Measurements from ENCODE around the gene LTBP1. TPM values are rescaled to one million over a fixed set of nuclear protein-coding genes. Genes with fewer than 3 reads are reported as not detected.

LTBP1 gene
- total and polyA plus RNA-seq, 2 experiments from 2014 or later: 15.7 to 49.8 TPM

- H3K4me1 Mint-ChIP-seq: peaks cover 10% of the 10 kb centered on the region; the same call in 2 of the 3 replicates
- no peaks in the 10 kb centered on the region for H3K36me3 ChIP-seq (ENCODE audit: insufficient read depth)
These were observed 67.5 kb downstream of the LTBP1 start for GRCh38 chr2:33014268-33014667.

More at GRCh38 chr2:33014268-33014667, 67.5 kb downstream of the LTBP1 start:
- H3K36me3 Mint-ChIP-seq (ENCODE audit: low read depth): no peaks in the 10 kb centered on the region
- no peaks in the 10 kb centered on the region for H3K9me3 Mint-ChIP-seq
- H4K20me1 ChIP-seq (replicated peaks; ENCODE audit: insufficient read depth): no peaks in the 10 kb centered on the region
- TF ChIP-seq CREB1 (CRISPR knock-in tag; IDR thresholded peaks at IDR 0.05; ENCODE audit: low read depth): no peak
- TF ChIP-seq ZNF114 (CRISPR knock-in tag; IDR thresholded peaks at IDR 0.05): no peak
- TF ChIP-seq ZNF462 (CRISPR knock-in tag; IDR thresholded peaks at IDR 0.05): no peak
- no peak for TF ChIP-seq EZH2phosphoT487 (IDR thresholded peaks at IDR 0.05; ENCODE audit: unreplicated experiment)
- no peak for TF ChIP-seq POLR2AphosphoS5 (IDR thresholded peaks at IDR 0.05; ENCODE audit: low read depth)
- TF ChIP-seq REST (IDR thresholded peaks at IDR 0.05; ENCODE audit: unreplicated experiment): no peak
- TF ChIP-seq STAT1 (IDR thresholded peaks at IDR 0.05; ENCODE audit: unreplicated experiment): no peak
- TF ChIP-seq EZH2 (IDR thresholded peaks at IDR 0.05; ENCODE audit: low read depth, unreplicated experiment): no peak
- TF ChIP-seq CTCF (conservative IDR thresholded peaks at IDR 0.05; ENCODE audit: low read depth in 2 of 2): no peak
- no peak for TF ChIP-seq ZNF331 (CRISPR knock-in tag; IDR thresholded peaks at IDR 0.05; ENCODE audit: low read depth)
- no peak for TF ChIP-seq JUNB (IDR thresholded peaks at IDR 0.05; ENCODE audit: unreplicated experiment)
- DNase-seq (ENCODE audit: low spot score) (no peak), ATAC-seq (no peak)
- H3K9me2 ChIP-seq (ENCODE audit: insufficient read depth): no peaks in the 10 kb centered on the region
- no peak overlapping the region for H3K4me2 ChIP-seq
- no peaks in the 10 kb centered on the region for H3K79me2 ChIP-seq (replicated peaks; ENCODE audit: insufficient read depth)
- H3F3A ChIP-seq (replicated peaks; ENCODE audit: low read depth): no peaks in the 10 kb centered on the region
- peaks cover 5% of the 10 kb centered on the region for H3K27me3 Mint-ChIP-seq (ENCODE audit: insufficient read depth, low read depth, poor library complexity)
- H3K4me1 ChIP-seq (ENCODE audit: insufficient read depth): peaks cover 12% of the 10 kb centered on the region; the same call in 1 of the 2 replicates
- no peak overlapping the region for H3K4me3 Mint-ChIP-seq
- H3K27ac Mint-ChIP-seq: peak overlapping the region; percentile 28; the same call in 1 of the 2 replicates
- no peak overlapping the region for H2AFZ ChIP-seq
- no peaks in the 10 kb centered on the region for H3K27me3 ChIP-seq (ENCODE audit: insufficient read depth)
- no peak overlapping the region for H3K4me3 ChIP-seq
- no peak overlapping the region for H3K27ac ChIP-seq (ENCODE audit: low read depth)

Data from GM23338 (cell line).